ENCODE results near the gene PDHA2. TPM values are rescaled to one million over a fixed set of nuclear protein-coding genes. Genes with fewer than 3 reads are reported as not detected.

PDHA2 gene
- not detected in 2 replicates for total RNA-seq

- no peak for TF ChIP-seq CTCF (IDR thresholded peaks at IDR 0.05; ENCODE audit: extremely low read depth, low read depth, low read length)
- no peak within 1 kb of the TSS for H2AFZ ChIP-seq (ENCODE audit: low read length)
- no peaks in the 10 kb centered on the region for H3K79me2 ChIP-seq (ENCODE audit: insufficient read depth, low read length)
- H3K4me3 ChIP-seq (ENCODE audit: insufficient read depth, low read length): no peak within 1 kb of the TSS
- no peak within 1 kb of the TSS for H3K27ac ChIP-seq (ENCODE audit: low read depth, low read length)
- H3K4me1 ChIP-seq (ENCODE audit: insufficient read depth, low read length): no peaks in the 10 kb centered on the region
- no peaks in the 10 kb centered on the region for H3K27me3 ChIP-seq (ENCODE audit: insufficient read depth, low read length)
- H3K9me3 ChIP-seq (ENCODE audit: low read depth, low read length): peaks cover 3% of the 10 kb centered on the region
- H4K20me1 ChIP-seq (ENCODE audit: insufficient read depth, low read length): no peaks in the 10 kb centered on the region
- no peaks in the 10 kb centered on the region for H3K36me3 ChIP-seq (ENCODE audit: insufficient read depth, low read length)
- DNase-seq (ENCODE audit: insufficient read length, low spot score, missing footprints): no peak
- H3K4me2 ChIP-seq (ENCODE audit: insufficient read depth, low read length): no peak within 1 kb of the TSS
Observed at GRCh38 chr4:95839891-95840290, at the start of gene PDHA2. Gene PDHA2, plus strand, starts transcription at chr4:95840093. Its CDS starts 58 bp downstream, at chr4:95840151.

GRCh38 chr4:95798003-95798402 lies 41.9 kb upstream of the PDHA2 start:
- DNase-seq (ENCODE audit: insufficient read length, low spot score, missing footprints): no peak
- no peaks in the 10 kb centered on the region for H3K79me2 ChIP-seq (ENCODE audit: insufficient read depth, low read length)
- no peak overlapping the region for H3K4me2 ChIP-seq (ENCODE audit: insufficient read depth, low read length)
- H3K4me1 ChIP-seq (ENCODE audit: insufficient read depth, low read length): no peaks in the 10 kb centered on the region
- no peaks in the 10 kb centered on the region for H3K27me3 ChIP-seq (ENCODE audit: insufficient read depth, low read length)
- no peak overlapping the region for H3K4me3 ChIP-seq (ENCODE audit: insufficient read depth, low read length)
- H4K20me1 ChIP-seq (ENCODE audit: insufficient read depth, low read length): no peaks in the 10 kb centered on the region
- H2AFZ ChIP-seq (ENCODE audit: low read length): no peak overlapping the region
- H3K27ac ChIP-seq (ENCODE audit: low read depth, low read length): no peak overlapping the region
- TF ChIP-seq CTCF (IDR thresholded peaks at IDR 0.05; ENCODE audit: extremely low read depth, low read depth, low read length): no peak
- no peaks in the 10 kb centered on the region for H3K9me3 ChIP-seq (ENCODE audit: low read depth, low read length)
- no peaks in the 10 kb centered on the region for H3K36me3 ChIP-seq (ENCODE audit: insufficient read depth, low read length)

- Histone ChIP-seq H3K4me3 (ENCODE audit: insufficient read depth, low read length) (no peak overlapping the region), H3K4me1 (ENCODE audit: insufficient read depth, low read length) (no peaks in the 10 kb centered on the region), H3K4me2 (ENCODE audit: insufficient read depth, low read length) (no peak overlapping the region), H3K27ac (ENCODE audit: low read depth, low read length) (no peak overlapping the region), H3K9me3 (ENCODE audit: low read depth, low read length) (no peaks in the 10 kb centered on the region), H3K36me3 (ENCODE audit: insufficient read depth, low read length) (no peaks in the 10 kb centered on the region), H2AFZ (ENCODE audit: low read length) (no peak overlapping the region), H3K79me2 (ENCODE audit: insufficient read depth, low read length) (no peaks in the 10 kb centered on the region), H3K27me3 (ENCODE audit: insufficient read depth, low read length) (no peaks in the 10 kb centered on the region), H4K20me1 (ENCODE audit: insufficient read depth, low read length) (no peaks in the 10 kb centered on the region)
- DNase-seq (ENCODE audit: insufficient read length, low spot score, missing footprints): no peak
- TF ChIP-seq CTCF (IDR thresholded peaks at IDR 0.05; ENCODE audit: extremely low read depth, low read depth, low read length): no peak
Observed at GRCh38 chr4:95798727-95799126, 41.2 kb upstream of the PDHA2 start.

GRCh38 chr4:95821867-95822266 lies 18.0 kb upstream of the PDHA2 start:
- TF ChIP-seq CTCF (IDR thresholded peaks at IDR 0.05; ENCODE audit: extremely low read depth, low read depth, low read length): no peak

More at GRCh38 chr4:95821867-95822266, 18.0 kb upstream of the PDHA2 start:
- no peaks in the 10 kb centered on the region for H3K36me3 ChIP-seq (ENCODE audit: insufficient read depth, low read length)
- no peaks in the 10 kb centered on the region for H3K4me1 ChIP-seq (ENCODE audit: insufficient read depth, low read length)
- no peak overlapping the region for H2AFZ ChIP-seq (ENCODE audit: low read length)
- no peak for DNase-seq (ENCODE audit: insufficient read length, low spot score, missing footprints)
- no peak overlapping the region for H3K4me3 ChIP-seq (ENCODE audit: insufficient read depth, low read length)
- no peaks in the 10 kb centered on the region for H3K9me3 ChIP-seq (ENCODE audit: low read depth, low read length)
- H4K20me1 ChIP-seq (ENCODE audit: insufficient read depth, low read length): no peaks in the 10 kb centered on the region
- H3K79me2 ChIP-seq (ENCODE audit: insufficient read depth, low read length): no peaks in the 10 kb centered on the region
- no peaks in the 10 kb centered on the region for H3K27me3 ChIP-seq (ENCODE audit: insufficient read depth, low read length)
- H3K27ac ChIP-seq (ENCODE audit: low read depth, low read length): no peak overlapping the region
- no peak overlapping the region for H3K4me2 ChIP-seq (ENCODE audit: insufficient read depth, low read length)
